HG03103 (cell line): ENCODE data around the gene SCARB1.

Experiments
- ATAC-seq: cut with Tn5 transposase; IDR thresholded peaks from one replicate; pipeline ENCODE4 v1.9.1; 2021; ENCODE audit warnings: low read depth; ENCODE audit not compliant: unreplicated experiment

Gene SCARB1

GRCh38 chr12:124865728-124866127, 2.1 kb upstream of the SCARB1 start:
- no peak for ATAC-seq

- ATAC-seq: no peak
These were observed 675 bp upstream of the SCARB1 start for GRCh38 chr12:124864326-124864752.

- peak; percentile 17 for ATAC-seq
These were observed 772 bp downstream of the SCARB1 start for GRCh38 chr12:124862768-124863415.

- ATAC-seq: no peak
These were observed 1.6 kb downstream of the SCARB1 start for GRCh38 chr12:124861898-124862676.

GRCh38 chr12:124861492-124861891, 2.2 kb downstream of the SCARB1 start:
- ATAC-seq: no peak

- no peak for ATAC-seq
These were observed 5.7 kb downstream of the SCARB1 start for GRCh38 chr12:124857921-124858461.

- no peak for ATAC-seq
These were observed 6.9 kb downstream of the SCARB1 start for GRCh38 chr12:124856842-124857178.

- no peak for ATAC-seq
These were observed 7.4 kb downstream of the SCARB1 start for GRCh38 chr12:124856132-124856841.

GRCh38 chr12:124855275-124855957, 8.2 kb downstream of the SCARB1 start:
- ATAC-seq: no peak

- ATAC-seq: no peak
These were observed 9.0 kb downstream of the SCARB1 start for GRCh38 chr12:124854637-124855184.

GRCh38 chr12:124853781-124854636, 9.7 kb downstream of the SCARB1 start:
- no peak for ATAC-seq

GRCh38 chr12:124852911-124853427, 10.7 kb downstream of the SCARB1 start:
- ATAC-seq: no peak

- ATAC-seq: no peak
These were observed 11.3 kb downstream of the SCARB1 start for GRCh38 chr12:124852329-124852831.

- no peak for ATAC-seq
These were observed 12.3 kb downstream of the SCARB1 start for GRCh38 chr12:124851342-124851741.

- no peak for ATAC-seq
These were observed 14.3 kb downstream of the SCARB1 start for GRCh38 chr12:124849382-124849781.

- no peak for ATAC-seq
These were observed 14.9 kb downstream of the SCARB1 start for GRCh38 chr12:124848621-124849380.

- no peak for ATAC-seq
These were observed 16.3 kb downstream of the SCARB1 start for GRCh38 chr12:124847113-124848074.
